ENCODE data around the gene SPTBN1. TPM values are rescaled to one million over a fixed set of nuclear protein-coding genes. Genes with fewer than 3 reads are reported as not detected.

The SPTBN1 gene
- total RNA-seq, 1 experiment from 2014 or later: 146 TPM

- Histone ChIP-seq H3K27ac (ENCODE audit: low read depth, low read length, poor library complexity, severe bottlenecking) (no peak overlapping the region), H3K36me3 (ENCODE audit: insufficient read depth, low read length, poor library complexity, severe bottlenecking) (no peaks in the 10 kb centered on the region), H3K27me3 (replicated peaks; ENCODE audit: insufficient read depth, low read depth, low read length, poor library complexity) (no peaks in the 10 kb centered on the region), H3K4me3 (ENCODE audit: low read depth, low read length, poor library complexity, severe bottlenecking) (no peak overlapping the region), H3K9me3 (ENCODE audit: low read depth, low read length, poor library complexity, severe bottlenecking) (no peaks in the 10 kb centered on the region), H3K4me1 (ENCODE audit: insufficient read depth, low read length, poor library complexity, severe bottlenecking) (peaks cover 29% of the 10 kb centered on the region)
- intact Hi-C loops (cut with micrococcal nuclease; ENCODE audit: unreplicated experiment): no loop called here
- DNase-seq (ENCODE audit: low spot score): no peak
- TF ChIP-seq CTCF (conservative IDR thresholded peaks at IDR 0.05; ENCODE audit: low read depth, low read length) (no peak), EZH2 (IDR thresholded peaks at IDR 0.05; ENCODE audit: borderline replicate concordance, low read depth, low read length, poor library complexity, severe bottlenecking) (no peak)
- no TSS peak for BruUV-seq (replicated peaks)
- POLR2A ChIA-PET (ENCODE audit: low non-redundant PET): no interaction called here
- CTCF ChIA-PET: no interaction called here
Measured at GRCh38 chr2:54492335-54492734, 36.2 kb downstream of the SPTBN1 start.

GRCh38 chr2:54494087-54494486, 38.0 kb downstream of the SPTBN1 start:
- Histone ChIP-seq H3K9me3 (ENCODE audit: low read depth, low read length, poor library complexity, severe bottlenecking) (no peaks in the 10 kb centered on the region), H3K27me3 (replicated peaks; ENCODE audit: insufficient read depth, low read depth, low read length, poor library complexity) (no peaks in the 10 kb centered on the region), H3K4me3 (ENCODE audit: low read depth, low read length, poor library complexity, severe bottlenecking) (no peak overlapping the region), H3K36me3 (ENCODE audit: insufficient read depth, low read length, poor library complexity, severe bottlenecking) (no peaks in the 10 kb centered on the region), H3K27ac (ENCODE audit: low read depth, low read length, poor library complexity, severe bottlenecking) (no peak overlapping the region), H3K4me1 (ENCODE audit: insufficient read depth, low read length, poor library complexity, severe bottlenecking) (peaks cover 35% of the 10 kb centered on the region)
- ChIA-PET POLR2A (ENCODE audit: low non-redundant PET) (no interaction called here), CTCF (no interaction called here)
- no peak for DNase-seq (ENCODE audit: low spot score)
- no peak for TF ChIP-seq EZH2 (IDR thresholded peaks at IDR 0.05; ENCODE audit: borderline replicate concordance, low read depth, low read length, poor library complexity, severe bottlenecking)
- TF ChIP-seq CTCF (conservative IDR thresholded peaks at IDR 0.05; ENCODE audit: low read depth, low read length): no peak
- BruUV-seq (replicated peaks): no TSS peak
- intact Hi-C loops (cut with micrococcal nuclease; ENCODE audit: unreplicated experiment): no loop called here

- Histone ChIP-seq H3K36me3 (ENCODE audit: insufficient read depth, low read length, poor library complexity, severe bottlenecking) (no peaks in the 10 kb centered on the region), H3K27me3 (replicated peaks; ENCODE audit: insufficient read depth, low read depth, low read length, poor library complexity) (no peaks in the 10 kb centered on the region), H3K9me3 (ENCODE audit: low read depth, low read length, poor library complexity, severe bottlenecking) (no peaks in the 10 kb centered on the region), H3K4me1 (ENCODE audit: insufficient read depth, low read length, poor library complexity, severe bottlenecking) (peaks cover 41% of the 10 kb centered on the region), H3K4me3 (ENCODE audit: low read depth, low read length, poor library complexity, severe bottlenecking) (no peak overlapping the region), H3K27ac (ENCODE audit: low read depth, low read length, poor library complexity, severe bottlenecking) (no peak overlapping the region)
- no TSS peak for BruUV-seq (replicated peaks)
- POLR2A ChIA-PET (ENCODE audit: low non-redundant PET): interaction anchor here (0.6 kb wide), 1 partner anchor 110 kb away, joined by 3 read pairs; no protein-coding TSS in a partner anchor
- CTCF ChIA-PET: no interaction called here
- TF ChIP-seq EZH2 (IDR thresholded peaks at IDR 0.05; ENCODE audit: borderline replicate concordance, low read depth, low read length, poor library complexity, severe bottlenecking): no peak
- no peak for TF ChIP-seq CTCF (conservative IDR thresholded peaks at IDR 0.05; ENCODE audit: low read depth, low read length)
- no peak for DNase-seq (ENCODE audit: low spot score)
- intact Hi-C loops (cut with micrococcal nuclease; ENCODE audit: unreplicated experiment): no loop called here
Measured at GRCh38 chr2:54496920-54497319, 40.8 kb downstream of the SPTBN1 start.

All from A673 (cell line).